Right hindlimb (tissue), 1 donor: ENCODE measurements around the gene SLC12A6.

Source experiments
- DNase-seq: peaks from one replicate; pipeline ENCODE4 v3.0.0-alpha.2; 2018

The SLC12A6 gene

DNA sequence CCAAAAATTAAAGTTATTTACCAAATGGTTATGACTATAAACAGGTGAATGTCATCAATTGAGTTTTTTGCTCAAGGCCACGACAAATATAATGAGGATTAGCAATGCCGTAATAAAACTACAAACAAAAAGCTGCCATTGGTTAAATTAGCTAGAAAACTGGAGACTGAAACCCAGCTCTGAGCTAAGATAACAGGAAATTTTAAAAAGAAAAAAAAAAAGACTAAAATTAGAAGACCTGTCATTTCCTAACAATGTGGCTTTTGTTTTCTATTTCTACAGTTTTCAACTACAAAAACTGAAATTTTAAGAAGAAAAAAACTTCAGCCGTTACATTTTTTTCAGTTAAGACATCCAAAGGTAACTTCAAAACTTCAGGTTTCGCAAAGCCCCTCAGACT is 9.7 kb downstream of the SLC12A6 start:
- DNase-seq = no peak

GRCh38 chr15:34325368-34325767 is 12.2 kb downstream of the SLC12A6 start:
- DNase-seq = no peak

DNA sequence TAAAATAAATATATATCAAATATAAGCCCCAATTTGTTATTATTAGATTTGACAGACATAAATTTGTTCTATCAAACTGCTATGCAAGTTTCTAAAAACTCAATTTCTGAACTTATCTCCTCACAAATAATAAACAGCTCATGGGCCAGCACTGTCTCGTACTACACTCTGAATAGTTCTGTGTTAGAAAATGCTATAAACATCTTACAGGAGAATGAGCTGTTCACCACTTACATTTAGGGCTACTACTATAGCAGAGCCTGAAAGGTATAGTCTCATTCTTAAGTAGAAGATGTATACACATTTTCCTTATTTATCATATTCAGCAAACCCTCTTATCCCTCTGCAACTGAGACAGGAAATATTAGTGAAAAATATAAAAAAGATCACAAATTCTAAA is 12.6 kb downstream of the SLC12A6 start:
- DNase-seq = no peak

GRCh38 chr15:34323217-34323616 is 14.4 kb downstream of the SLC12A6 start:
- no peak for DNase-seq

- DNase-seq = peak; percentile 29
Observed at GRCh38 chr15:34318277-34319079, 19.1 kb downstream of the SLC12A6 start.

GRCh38 chr15:34314491-34315490 is 22.8 kb downstream of the SLC12A6 start:
- DNase-seq = no peak

- no peak for DNase-seq
Observed at GRCh38 chr15:34311563-34311962, 26.0 kb downstream of the SLC12A6 start.

- no peak for DNase-seq
Observed at GRCh38 chr15:34304613-34305012, 33.0 kb downstream of the SLC12A6 start.

GRCh38 chr15:34301058-34301457 is 36.5 kb downstream of the SLC12A6 start:
- no peak for DNase-seq

GRCh38 chr15:34297059-34297458 is 40.5 kb downstream of the SLC12A6 start:
- DNase-seq = no peak

DNA sequence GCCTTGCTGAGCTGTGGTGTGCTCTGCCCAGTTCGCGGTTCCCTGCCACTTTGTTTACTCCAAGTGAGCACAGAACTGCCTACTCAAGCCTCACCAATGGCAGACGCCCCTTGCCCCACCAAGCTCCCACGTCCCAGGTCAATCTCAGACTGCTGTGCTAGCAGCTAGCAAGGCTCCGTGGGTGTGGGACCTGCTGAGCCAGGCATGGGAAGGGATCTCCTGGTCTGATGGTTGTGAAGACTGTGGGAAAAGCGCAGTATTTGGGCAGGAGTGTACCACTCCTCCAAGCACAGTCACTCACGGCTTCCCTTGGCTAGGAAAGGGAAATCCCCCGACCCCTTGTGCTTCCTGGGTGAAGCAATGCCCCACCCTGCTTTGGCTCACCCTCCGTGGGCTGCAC is 45.0 kb downstream of the SLC12A6 start:
- no peak for DNase-seq

- no peak for DNase-seq
Observed at GRCh38 chr15:34284937-34285336, 52.6 kb downstream of the SLC12A6 start.

- DNase-seq = no peak
Observed at GRCh38 chr15:34282384-34282783, 55.2 kb downstream of the SLC12A6 start.

DNA sequence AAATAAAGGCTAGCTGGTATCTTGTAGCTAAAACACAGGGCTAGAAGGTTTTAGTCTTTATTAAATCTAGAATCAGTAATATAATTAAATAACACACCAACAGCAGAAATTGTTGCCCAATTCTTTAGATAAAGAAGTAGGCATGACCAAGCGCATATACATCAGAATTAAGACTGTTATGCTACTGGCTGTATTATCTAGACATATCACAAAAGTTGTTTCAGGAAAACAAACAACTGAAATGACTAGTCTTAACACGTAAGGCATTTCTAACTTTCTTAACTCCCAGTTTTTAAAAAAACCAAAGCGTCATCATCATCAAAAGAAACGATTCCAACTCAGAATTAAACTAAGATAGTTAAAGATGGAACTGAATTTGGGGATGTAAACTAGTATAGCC is 57.4 kb downstream of the SLC12A6 start:
- no peak for DNase-seq

- no peak for DNase-seq
Observed at GRCh38 chr15:34279368-34279767, 58.2 kb downstream of the SLC12A6 start.

DNA sequence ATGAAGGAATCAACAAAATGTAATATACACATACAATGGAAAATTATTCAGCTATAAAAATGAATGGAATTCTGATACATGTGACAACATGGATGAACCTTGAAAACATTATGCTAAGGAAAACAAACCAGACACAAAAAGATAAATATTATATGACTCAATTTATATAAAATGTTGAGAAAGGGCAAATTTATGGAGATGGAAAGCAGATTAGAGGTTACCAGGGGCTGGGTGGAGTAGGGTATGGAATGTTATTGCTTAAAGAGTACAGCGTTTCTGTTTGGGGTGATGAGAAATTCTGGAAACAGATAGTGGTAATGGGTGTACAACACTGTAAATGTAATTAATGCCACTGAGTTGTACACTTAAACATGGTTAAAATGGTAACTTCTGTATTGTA is 61.9 kb downstream of the SLC12A6 start:
- no peak for DNase-seq

DNA sequence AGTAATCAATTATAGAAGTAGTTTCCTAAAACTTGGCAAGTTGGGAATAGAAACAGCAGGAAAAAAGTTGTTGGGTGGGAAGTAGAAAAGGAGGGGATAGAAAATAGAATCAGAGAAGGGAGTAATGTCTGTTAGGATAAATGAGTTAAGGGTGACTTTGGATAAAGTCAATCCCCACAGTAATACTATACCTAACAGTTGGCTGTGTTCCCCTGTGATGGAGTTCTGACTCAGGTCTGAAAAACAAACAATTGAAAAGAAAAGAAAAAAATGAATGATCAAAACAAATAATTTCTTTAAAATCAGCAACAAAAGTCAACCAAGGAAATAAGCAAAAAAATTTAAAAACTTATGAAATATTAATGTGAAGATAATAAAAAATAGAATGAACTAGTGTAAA is 62.4 kb downstream of the SLC12A6 start:
- no peak for DNase-seq

- no peak for DNase-seq
Observed at GRCh38 chr15:34271493-34271892, 66.1 kb downstream of the SLC12A6 start.

- no peak for DNase-seq
Observed at GRCh38 chr15:34266751-34267150, 70.8 kb downstream of the SLC12A6 start.

GRCh38 chr15:34264076-34264475 is 73.5 kb downstream of the SLC12A6 start:
- no peak for DNase-seq

GRCh38 chr15:34262362-34262761 is 75.2 kb downstream of the SLC12A6 start:
- no peak for DNase-seq

GRCh38 chr15:34259566-34259965 is 78.0 kb downstream of the SLC12A6 start:
- no peak for DNase-seq

DNA sequence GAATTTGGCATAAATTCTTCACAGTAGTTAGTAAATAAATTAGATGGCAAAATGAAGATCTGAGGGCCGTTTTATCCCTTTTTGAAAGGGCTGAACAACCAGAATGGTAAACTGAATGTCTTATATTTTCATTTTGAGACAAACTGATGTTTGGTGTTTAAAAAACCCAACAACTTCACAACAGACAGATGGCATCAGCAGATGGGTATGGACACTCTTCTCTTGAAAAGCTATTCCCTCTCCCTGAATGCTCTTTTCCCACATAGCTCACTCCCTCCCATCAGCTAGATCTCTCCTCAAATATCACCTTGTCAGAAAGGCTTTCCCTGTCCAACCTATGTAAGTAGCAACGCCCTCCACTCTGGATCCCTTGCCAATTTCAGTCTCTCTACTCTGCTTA is 79.4 kb downstream of the SLC12A6 start:
- no peak for DNase-seq

DNA sequence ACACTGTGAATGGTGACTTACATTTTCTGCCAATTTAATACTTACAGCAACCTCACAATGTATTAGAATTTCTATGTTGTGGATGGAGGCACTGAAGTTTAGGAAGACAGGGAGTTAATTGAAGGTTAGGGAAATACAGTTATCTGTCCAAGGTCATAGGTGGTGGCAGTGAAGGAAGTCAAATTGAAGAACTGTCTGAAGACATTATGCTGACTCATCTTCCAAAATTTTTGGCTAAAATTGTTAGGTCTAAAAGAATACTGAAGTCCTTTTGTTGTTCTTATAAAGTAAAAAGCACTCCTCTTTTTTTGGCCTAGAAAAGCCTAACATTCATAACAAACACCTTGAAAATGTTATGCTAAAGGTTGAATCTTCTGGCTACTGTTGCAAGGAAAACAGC is 85.0 kb downstream of the SLC12A6 start:
- DNase-seq = no peak
